Esophagus muscularis mucosa (tissue), 4 donors: Measurements from ENCODE around the gene CROCC2. TPM values are rescaled to one million over a fixed set of nuclear protein-coding genes. Genes with fewer than 3 reads are reported as not detected.

Source experiments
- DNase-seq: peaks from one replicate; pipeline ENCODE4 v3.0.0-alpha.2; 2017; ENCODE audit errors: extremely low spot score
- H3K27ac ChIP-seq, 4 donors: fragments of 200-600 bp; sonication (generic); replicated peaks in 1 of 4; 1 replicate in 3 of 4; 2 replicates in 1 of 4; pipeline ENCODE4 v1.5.1; 2016 to 2019; ENCODE audit warnings: mild to moderate bottlenecking in 1 of 4
- H3K27me3 ChIP-seq, 4 donors: fragments of 200-600 bp; sonication (generic); one replicate each; pipeline versions ENCODE4 v1.5.1 to v1.6.0; 2016 to 2019
- H3K36me3 ChIP-seq, 4 donors: fragments of 200-600 bp; sonication (generic); one replicate each; pipeline ENCODE4 v1.5.1; 2016 to 2019
- H3K4me1 ChIP-seq, 4 donors: fragments of 200-600 bp; sonication (generic); one replicate each; pipeline ENCODE4 v1.5.1; 2016 to 2019
- H3K4me3 ChIP-seq, 4 donors: fragments of 200-600 bp; sonication (generic); 1 replicate in 2 of 4; 2 replicates in 2 of 4; pipeline ENCODE4 v1.5.1; 2016 to 2019; ENCODE audit warnings: mild to moderate bottlenecking in 4 of 4, moderate library complexity in 1 of 4
- H3K9me3 ChIP-seq, 4 donors: fragments of 200-600 bp; sonication (generic); 1 replicate in 3 of 4; 2 replicates in 1 of 4; pipeline ENCODE4 v1.5.1; 2016 to 2019
- CTCF ChIP-seq, 3 experiments: fragments of 200-600 bp in 2 of 3; fragments of 450-650 bp in 1 of 3; sonication (generic) in 2 of 3; IDR thresholded peaks; one replicate each; pipeline ENCODE4 v1.5.1; 2017 to 2019; ENCODE audit warnings: antibody characterized with exemption in 3 of 3, mild to moderate bottlenecking in 2 of 3, moderate library complexity in 1 of 3
- EP300 ChIP-seq: sonication (generic); formaldehyde crosslinking; IDR thresholded peaks from one replicate; pipeline ENCODE4 v1.6.1; 2017; ENCODE audit warnings: antibody characterized with exemption
- POLR2A ChIP-seq: fragments of 450-650 bp; IDR thresholded peaks from one replicate; pipeline ENCODE4 v1.6.1; 2017; ENCODE audit warnings: antibody characterized with exemption, moderate library complexity, mild to moderate bottlenecking, low read depth
- POLR2AphosphoS5 ChIP-seq, 2 donors: sonication (generic); formaldehyde crosslinking; IDR thresholded peaks; one replicate each; pipeline ENCODE4 v1.6.1; 2017; ENCODE audit warnings: antibody characterized with exemption in 2 of 2
- WGBS: methylation state at CpG from one replicate; pipeline ENCODE4 v1.1.5; 2018; 5-methylcytosine and 5-hydroxymethylcytosine counted together
- intact Hi-C: fragments of 100-400 bp; cut with DNase I; formaldehyde crosslinking; loops from one replicate; pipeline ENCODE4 v1.15.1; 2023
- total RNA-seq, 4 donors: library from RNA; depleted of rRNA; stranded (reverse); fragments of >200 nt; gene quantifications; one replicate each; pipeline versions ENCODE4 v1.1.0 to v1.2.1, GENCODE V29; 2016

CROCC2 gene
- total RNA-seq, 4 donors from 2014 or later: not detected

- peaks cover 0 to under 1% (median 0%) of the 10 kb centered on the region in 4 donors for H3K9me3 ChIP-seq
- 81% methylated on average over 3 of the region's 6 CpGs for WGBS
- H3K4me3 ChIP-seq: no peak overlapping the region
- no peak for DNase-seq
- H3K27ac ChIP-seq: no peak overlapping the region
- H3K4me1 ChIP-seq: no peaks in the 10 kb centered on the region
- no peaks in the 10 kb centered on the region for H3K36me3 ChIP-seq
- H3K27me3 ChIP-seq: peaks cover 0 to 33% (median 0%) of the 10 kb centered on the region in 4 donors
- TF ChIP-seq EP300 (no peak), CTCF (IDR thresholded peaks at IDR 0.05) (no peak), POLR2AphosphoS5 (IDR thresholded peaks at IDR 0.05) (no peak), POLR2A (no peak)
- intact Hi-C loops: no loop called here
These were observed 41.0 kb downstream of the CROCC2 start for GRCh38 chr2:240947176-240947575.

- H3K36me3 ChIP-seq: no peaks in the 10 kb centered on the region
- intact Hi-C loops: no loop called here
- H3K27ac ChIP-seq: no peak overlapping the region
- no peak for DNase-seq
- no peaks in the 10 kb centered on the region for H3K4me1 ChIP-seq
- H3K9me3 ChIP-seq: no peaks in the 10 kb centered on the region
- H3K27me3 ChIP-seq: peaks cover 0 to 33% (median 0%) of the 10 kb centered on the region in 4 donors
- no peak for TF ChIP-seq POLR2A
- TF ChIP-seq EP300: no peak
- no peak for TF ChIP-seq CTCF (IDR thresholded peaks at IDR 0.05)
- TF ChIP-seq POLR2AphosphoS5 (IDR thresholded peaks at IDR 0.05): no peak
- 85% methylated on average over 4 of the region's 7 CpGs for WGBS
- H3K4me3 ChIP-seq: no peak overlapping the region
These were observed 41.5 kb downstream of the CROCC2 start for GRCh38 chr2:240947607-240948006.

GRCh38 chr2:240948086-240948485 is 42.0 kb downstream of the CROCC2 start:
- H3K27me3 ChIP-seq: peaks cover 0 to 33% (median 0%) of the 10 kb centered on the region in 4 donors
- no peak overlapping the region for H3K4me3 ChIP-seq
- H3K27ac ChIP-seq: no peak overlapping the region
- 87% methylated on average over 8 of the region's 8 CpGs for WGBS
- no peaks in the 10 kb centered on the region for H3K9me3 ChIP-seq
- intact Hi-C loops: no loop called here
- no peaks in the 10 kb centered on the region for H3K4me1 ChIP-seq
- no peaks in the 10 kb centered on the region for H3K36me3 ChIP-seq
- no peak for TF ChIP-seq EP300
- TF ChIP-seq CTCF (IDR thresholded peaks at IDR 0.05): no peak
- no peak for TF ChIP-seq POLR2A
- no peak for TF ChIP-seq POLR2AphosphoS5 (IDR thresholded peaks at IDR 0.05)
- no peak for DNase-seq

GRCh38 chr2:240948905-240949790 is 43.0 kb downstream of the CROCC2 start:
- Histone ChIP-seq H3K4me1 (peaks cover 0 to 1% (median 0%) of the 10 kb centered on the region in 4 donors), H3K36me3 (no peaks in the 10 kb centered on the region), H3K9me3 (no peaks in the 10 kb centered on the region), H3K27me3 (peaks cover 0 to 33% (median 0%) of the 10 kb centered on the region in 4 donors), H3K4me3 (no peak overlapping the region), H3K27ac (no peak overlapping the region)
- DNase-seq: no peak
- WGBS: 86% methylated on average over 16 of the region's 23 CpGs
- TF ChIP-seq EP300 (no peak), CTCF (IDR thresholded peaks at IDR 0.05) (no peak), POLR2A (no peak), POLR2AphosphoS5 (IDR thresholded peaks at IDR 0.05) (no peak)
- intact Hi-C loops: no loop called here
